Measurements from ENCODE around the gene TMC5.

GRCh38 chr16:19490619-19491018 is 72.9 kb downstream of the TMC5 start:
- TF ChIP-seq POLR2A (IDR thresholded peaks at IDR 0.05; ENCODE audit: borderline replicate concordance, extremely low read depth, insufficient read depth, insufficient read length): no peak
- TF ChIP-seq EZH2phosphoT487 (IDR thresholded peaks at IDR 0.05; ENCODE audit: borderline replicate concordance): no peak
- TF ChIP-seq JUND (IDR thresholded peaks at IDR 0.05): no peak
